Panc1 (cell line): Measurements from ENCODE around the gene NMB. TPM values are rescaled to one million over a fixed set of nuclear protein-coding genes. Genes with fewer than 3 reads are reported as not detected.

Experiments
- ATAC-seq: fragments of 200-7000 bp; cut with Tn5 transposase; 2 replicates; pipeline ENCODE4 v1.9.1; 2020; ENCODE audit warnings: mild to moderate bottlenecking, moderate library complexity
- BruUV-seq: library from RNA; stranded (reverse); fragments of 400-500 nt; replicated peaks from 2 replicates; lab custom pipeline; 2021; lab: Mats Ljungman, UMichigan
- CTCF ChIA-PET: fragments of 300-600 bp; sonication (Branson Sonifier 250); formaldehyde crosslinking; loops from one replicate; lab custom pipeline; 2022; ENCODE audit warnings: antibody characterized with exemption; lab: Charles Lee
- POLR2A ChIA-PET: fragments of 300-600 bp; sonication (Branson Sonifier 250); formaldehyde crosslinking; loops from one replicate; lab custom pipeline; 2022; ENCODE audit warnings: antibody characterized with exemption; lab: Charles Lee
- DNase-seq: peaks from one replicate; pipeline ENCODE4 v3.0.0-alpha.2; 2010; ENCODE audit warnings: low read depth, low spot score
- H3K27ac ChIP-seq: 2 replicates; pipeline ENCODE4 v1.5.1; 2011; ENCODE audit warnings: mild to moderate bottlenecking, low read length, inconsistent platforms
- H3K27me3 ChIP-seq: fragments of 200-500 bp; sonication (Bioruptor generic); 2 replicates; pipeline ENCODE4 v1.6.0; 2014; ENCODE audit warnings: low read length, inconsistent platforms; ENCODE audit not compliant: control insufficient read depth, insufficient read depth
- H3K36me3 ChIP-seq: fragments of 200-500 bp; sonication (Bioruptor generic); 2 replicates; pipeline ENCODE4 v1.5.1; 2014; ENCODE audit warnings: inconsistent platforms, mild to moderate bottlenecking, low read length, moderate library complexity; ENCODE audit not compliant: control insufficient read depth, insufficient read depth
- H3K4me1 ChIP-seq: 2 replicates; pipeline ENCODE4 v1.5.1; 2011; ENCODE audit warnings: inconsistent platforms, mild to moderate bottlenecking, low read length, moderate library complexity; ENCODE audit not compliant: control insufficient read depth, insufficient read depth
- H3K4me3 ChIP-seq, 2 experiments: 2 replicates each; pipeline ENCODE4 v1.5.1; 2011 to 2012; ENCODE audit warnings: low read depth in 2 of 2, low read length in 2 of 2, mild to moderate bottlenecking in 2 of 2, inconsistent platforms in 1 of 2, moderate library complexity in 1 of 2
- H3K9me3 ChIP-seq: fragments of 200-500 bp; sonication (Bioruptor generic); 2 replicates; pipeline ENCODE4 v1.5.1; 2014; ENCODE audit warnings: low read depth, mild to moderate bottlenecking, inconsistent platforms, low read length, moderate library complexity; ENCODE audit not compliant: control insufficient read depth, insufficient read depth
- CTCF ChIP-seq: fragments of 450-650 bp; IDR thresholded peaks from 2 replicates; pipeline ENCODE4 v1.5.1; 2017; ENCODE audit warnings: mild to moderate bottlenecking
- POLR2AphosphoS5 ChIP-seq: IDR thresholded peaks from 2 replicates; pipeline ENCODE4 v1.6.1; 2012; ENCODE audit warnings: mild to moderate bottlenecking, low read depth, low read length, moderate library complexity
- REST ChIP-seq, 2 experiments: IDR thresholded peaks; 2 replicates each; pipeline ENCODE4 v1.6.1; 2011 to 2012; ENCODE audit warnings: low read depth in 2 of 2, control low read depth in 1 of 2, low read length in 1 of 2, mild to moderate bottlenecking in 1 of 2, moderate library complexity in 1 of 2; ENCODE audit not compliant: insufficient read depth in 1 of 2
- SIN3A ChIP-seq: IDR thresholded peaks from 2 replicates; pipeline ENCODE4 v1.6.1; 2012; ENCODE audit warnings: low read depth, mild to moderate bottlenecking, low read length, moderate library complexity, borderline replicate concordance; ENCODE audit not compliant: insufficient read depth
- TCF7L2 ChIP-seq: IDR thresholded peaks from 2 replicates; pipeline ENCODE4 v1.6.1; 2011; ENCODE audit warnings: mild to moderate bottlenecking, low read depth, low read length, inconsistent platforms
- in situ Hi-C: cut with HindIII; loops from 2 replicates; pipeline ENCODE4 v1.10.0; 2016; ENCODE audit warnings: low sequenced_read_pairs, low pct_unique_long_range_greater_than_20kb
- intact Hi-C: fragments of 100-400 bp; cut with micrococcal nuclease; formaldehyde crosslinking; loops from one replicate; pipeline ENCODE4 v1.10.0; 2022; ENCODE audit not compliant: unreplicated experiment
- total RNA-seq: library from RNA; stranded (reverse); gene quantifications from one replicate; pipeline ENCODE4 v1.2.1, GENCODE V29; 2021; ENCODE audit not compliant: unreplicated experiment

Gene NMB
- total RNA-seq, 1 experiment from 2014 or later = 9.5 TPM

GRCh38 chr15:84656972-84657371 lies 1.0 kb downstream of the NMB start:
- in situ Hi-C loops (no loop called here), intact Hi-C loops (loop anchor here (5.0 kb wide), 1 partner anchor 270 kb away; no protein-coding TSS in a partner anchor)
- H3K27ac ChIP-seq = no peak overlapping the region; the same call in 1 of the 2 replicates
- ChIA-PET CTCF (interaction anchor here (0.7 kb wide), 1 partner anchor 69 kb away, joined by 3 read pairs; no protein-coding TSS in a partner anchor), POLR2A (no interaction called here)
- H3K4me1 ChIP-seq = peaks cover 24% of the 10 kb centered on the region
- H3K4me3 ChIP-seq = no peak overlapping the region; a peak in 1 of 4 replicates
- ATAC-seq (no peak), DNase-seq (no peak)
- TF ChIP-seq SIN3A (no peak), CTCF (no peak), POLR2AphosphoS5 (no peak), TCF7L2 (no peak), REST (IDR thresholded peaks at IDR 0.05; ENCODE audit: insufficient read depth in 1 of 2, low read depth in 2 of 2, low read length in 1 of 2) (no peak)
- BruUV-seq = no TSS peak
- no peaks in the 10 kb centered on the region for H3K9me3 ChIP-seq
- no peaks in the 10 kb centered on the region for H3K27me3 ChIP-seq
- H3K36me3 ChIP-seq = no peaks in the 10 kb centered on the region; the same call in 1 of the 2 replicates

GRCh38 chr15:84654689-84655453 lies 3.1 kb downstream of the NMB start:
- CTCF ChIA-PET = no interaction called here
- Histone ChIP-seq H3K4me1 (peaks cover 24% of the 10 kb centered on the region), H3K36me3 (no peaks in the 10 kb centered on the region; the same call in 1 of the 2 replicates), H3K27ac (peak overlapping the region; percentile 96), H3K4me3 (peak overlapping the region; percentile 87 to 92), H3K27me3 (no peaks in the 10 kb centered on the region), H3K9me3 (no peaks in the 10 kb centered on the region)
- DNase-seq (peak; percentile 67), ATAC-seq (peak; percentile 64)
- peak; percentile 86 for TF ChIP-seq CTCF
- no peak for TF ChIP-seq TCF7L2
- no peak for TF ChIP-seq POLR2AphosphoS5
- no peak for TF ChIP-seq REST (IDR thresholded peaks at IDR 0.05; ENCODE audit: insufficient read depth in 1 of 2, low read depth in 2 of 2, low read length in 1 of 2)
- intact Hi-C loops (loop anchor here (5.0 kb wide), 1 partner anchor 272 kb away; no protein-coding TSS in a partner anchor), in situ Hi-C loops (no loop called here)
- POLR2A ChIA-PET = no interaction called here
- BruUV-seq = TSS peak; percentile 89
